HL-60 (cell line): ENCODE measurements around the gene RSU1.

Source experiments
- DNase-seq, 2 experiments: peaks; one replicate each; pipeline ENCODE4 v3.0.0-alpha.2; 2010 to 2020; ENCODE audit warnings: low read depth in 1 of 2, low spot score in 1 of 2
- H3K27ac ChIP-seq: fragments of 250-450 bp; sonication (Bioruptor Pico); replicated peaks from 2 replicates; pipeline ENCODE4 v1.5.1; 2020; ENCODE audit warnings: mild to moderate bottlenecking, moderate library complexity
- H3K27me3 ChIP-seq: fragments of 250-450 bp; sonication (Bioruptor Pico); 2 replicates; pipeline ENCODE4 v1.5.1; 2021; ENCODE audit warnings: mild to moderate bottlenecking, moderate library complexity; ENCODE audit not compliant: insufficient read depth, poor library complexity, severe bottlenecking
- H3K4me3 ChIP-seq: replicated peaks from 2 replicates; pipeline ENCODE4 v1.5.1; 2011; ENCODE audit warnings: mild to moderate bottlenecking, control low read depth, low read length; ENCODE audit not compliant: insufficient read depth
- CTCF ChIP-seq: IDR thresholded peaks from one replicate; pipeline ENCODE4 v1.5.1; 2011; ENCODE audit warnings: low read length, control low read depth, inconsistent platforms; ENCODE audit not compliant: insufficient read depth
- GABPA ChIP-seq: IDR thresholded peaks from 2 replicates; pipeline ENCODE4 v1.6.1; 2012; ENCODE audit warnings: low read depth
- POLR2AphosphoS5 ChIP-seq: IDR thresholded peaks from 2 replicates; pipeline ENCODE4 v1.6.1; 2012; ENCODE audit warnings: low read depth
- REST ChIP-seq: IDR thresholded peaks from 2 replicates; pipeline ENCODE4 v1.6.1; 2012; ENCODE audit warnings: low read depth; ENCODE audit not compliant: insufficient replicate concordance
- SPI1 ChIP-seq: IDR thresholded peaks from 2 replicates; pipeline ENCODE4 v1.6.1; 2012; ENCODE audit warnings: low read depth, mild to moderate bottlenecking, borderline replicate concordance

RSU1 gene

GRCh38 chr10:16699435-16700057, 117.7 kb downstream of the RSU1 start:
- Histone ChIP-seq H3K27me3 (no peaks in the 10 kb centered on the region), H3K4me3 (no peak overlapping the region), H3K27ac (no peak overlapping the region)
- DNase-seq, result no peak
- no peak for TF ChIP-seq REST
- no peak for TF ChIP-seq SPI1

GRCh38 chr10:16698461-16698860, 118.8 kb downstream of the RSU1 start:
- Histone ChIP-seq H3K27ac (no peak overlapping the region), H3K4me3 (no peak overlapping the region), H3K27me3 (no peaks in the 10 kb centered on the region)
- TF ChIP-seq POLR2AphosphoS5, result no peak
- TF ChIP-seq GABPA, result no peak
- TF ChIP-seq SPI1, result no peak
- TF ChIP-seq REST, result no peak
- no peak for TF ChIP-seq CTCF
- DNase-seq, result no peak

- no peak overlapping the region for H3K4me3 ChIP-seq
- no peak for DNase-seq
- no peaks in the 10 kb centered on the region for H3K27me3 ChIP-seq
- no peak overlapping the region for H3K27ac ChIP-seq
- TF ChIP-seq GABPA, result no peak
Measured at GRCh38 chr10:16690417-16690816, 126.8 kb downstream of the RSU1 start.

- TF ChIP-seq CTCF (no peak), REST (no peak), SPI1 (no peak), POLR2AphosphoS5 (no peak), GABPA (no peak)
- no peak for DNase-seq
Measured at GRCh38 chr10:16689696-16690095, 127.5 kb downstream of the RSU1 start.

More at GRCh38 chr10:16689696-16690095, 127.5 kb downstream of the RSU1 start:
- Histone ChIP-seq H3K4me3 (no peak overlapping the region), H3K27ac (no peak overlapping the region), H3K27me3 (no peaks in the 10 kb centered on the region)
